GM12891 (cell line): ENCODE measurements around the gene HIPK2.

ENCODE experiments used
- PAX5 ChIP-seq: IDR thresholded peaks from 2 replicates; pipeline ENCODE4 v1.6.1; 2011; ENCODE audit warnings: low read length, moderate library complexity, mild to moderate bottlenecking; ENCODE audit not compliant: insufficient read depth, severe bottlenecking
- POLR2A ChIP-seq: IDR thresholded peaks from 2 replicates; pipeline ENCODE4 v1.6.1; 2011; ENCODE audit warnings: low read depth, low read length, control low read depth
- POLR2AphosphoS5 ChIP-seq: IDR thresholded peaks from 2 replicates; pipeline ENCODE4 v1.6.1; 2011; ENCODE audit warnings: low read depth, low read length, control low read depth

GRCh38 chr7:139643951-139644585 lies 133.7 kb downstream of the HIPK2 start:
- no peak for TF ChIP-seq POLR2A
- TF ChIP-seq PAX5: no peak
- TF ChIP-seq POLR2AphosphoS5: no peak
